Colonic mucosa (tissue), 4 donors: ENCODE results near the gene AMACR. TPM values are rescaled to one million over a fixed set of nuclear protein-coding genes. Genes with fewer than 3 reads are reported as not detected.
A peak's percentile ranks its signal among the peaks of the same experiment; 100 is the strongest.
"Not testable (repeated sequence)": the region's sequence is repeated elsewhere in the genome, so short reads cannot be mapped to it uniquely, and the experiment has no call there.

ENCODE experiments used
- DNase-seq: peaks from one replicate; pipeline ENCODE4 v3.0.0-alpha.2; 2020
- H3K27ac ChIP-seq: fragments of 200-600 bp; one replicate; pipeline ENCODE4 v1.8.0; 2021
- H3K27me3 ChIP-seq: fragments of 200-600 bp; one replicate; pipeline ENCODE4 v1.8.0; 2021
- H3K36me3 ChIP-seq: fragments of 200-600 bp; one replicate; pipeline ENCODE4 v1.8.0; 2021
- H3K4me1 ChIP-seq: fragments of 200-600 bp; one replicate; pipeline ENCODE4 v1.8.0; 2021; ENCODE audit warnings: mild to moderate bottlenecking
- H3K4me3 ChIP-seq: fragments of 200-600 bp; one replicate; pipeline ENCODE4 v1.8.0; 2021
- H3K9ac ChIP-seq, 2 donors: one replicate each; pipeline ENCODE4 v1.7.0; 2013; ENCODE audit warnings: control low read depth in 2 of 2, low read depth in 2 of 2, low read length in 2 of 2
- H3K9me3 ChIP-seq: fragments of 200-600 bp; one replicate; pipeline ENCODE4 v1.8.0; 2021
- CTCF ChIP-seq: fragments of 200-600 bp; IDR thresholded peaks from one replicate; pipeline ENCODE4 v1.8.0; 2022; ENCODE audit warnings: antibody characterized with exemption, mild to moderate bottlenecking
- intact Hi-C: fragments of 100-400 bp; cut with DNase I; formaldehyde crosslinking; loops from one replicate; pipeline ENCODE4 v1.14.1; 2022
- total RNA-seq, 2 donors: library from RNA; stranded (reverse); fragmentation: NEBNext Ultra II Directional in 1 of 2; extraction: Animal tissue kit (Norgen Biotek cat#: 25700) in 1 of 2; gene quantifications; one replicate each; pipeline ENCODE4 v1.2.1, GENCODE V29; 2021
- donor health status: healthy.
- donor health status: DM: no; HTN: no; CAD: no.
- donor health status: DM: no; HTN: no; CAD: no.

The AMACR gene
- total RNA-seq, 2 donors from 2014 or later, result 50.3 to 67.9 TPM

GRCh38 chr5:34013547-34013946, 5.7 kb upstream of the AMACR start:
- H3K9ac ChIP-seq, result no peak overlapping the region
- H3K36me3 ChIP-seq, result no peaks in the 10 kb centered on the region
- H3K27me3 ChIP-seq, result no peaks in the 10 kb centered on the region
- H3K4me3 ChIP-seq, result no peak overlapping the region
- H3K9me3 ChIP-seq, result no peaks in the 10 kb centered on the region
- H3K4me1 ChIP-seq, result peaks cover 4% of the 10 kb centered on the region
- DNase-seq, result no peak
- intact Hi-C loops, result no loop called here
- no peak overlapping the region for H3K27ac ChIP-seq
- no peak for TF ChIP-seq CTCF

DNA sequence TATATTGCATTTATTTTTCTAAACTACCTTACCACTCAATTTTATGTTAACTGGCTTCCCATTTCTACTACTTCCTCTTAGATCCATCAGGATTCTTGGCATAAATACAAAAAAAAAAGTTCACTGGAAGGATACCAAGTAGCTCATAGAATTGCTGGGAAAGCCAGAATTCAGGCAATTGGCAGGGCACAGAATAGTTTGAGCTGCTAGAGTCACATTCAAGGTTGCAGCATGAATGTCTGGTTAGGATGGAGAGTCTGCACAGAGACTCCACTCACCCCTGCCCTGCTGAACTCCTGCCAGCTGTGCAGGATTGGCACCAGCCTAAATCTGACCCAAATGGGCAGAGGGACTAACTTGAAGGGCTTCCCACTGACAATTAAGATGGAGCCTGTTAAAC, 4.9 kb upstream of the AMACR start:
- intact Hi-C loops, result no loop called here
- no peak for DNase-seq
- H3K4me1 ChIP-seq, result peaks cover 4% of the 10 kb centered on the region
- H3K36me3 ChIP-seq, result no peaks in the 10 kb centered on the region
- no peak overlapping the region for H3K9ac ChIP-seq
- no peak overlapping the region for H3K4me3 ChIP-seq
- no peak overlapping the region for H3K27ac ChIP-seq
- no peaks in the 10 kb centered on the region for H3K27me3 ChIP-seq
- no peaks in the 10 kb centered on the region for H3K9me3 ChIP-seq
- no peak for TF ChIP-seq CTCF

DNA sequence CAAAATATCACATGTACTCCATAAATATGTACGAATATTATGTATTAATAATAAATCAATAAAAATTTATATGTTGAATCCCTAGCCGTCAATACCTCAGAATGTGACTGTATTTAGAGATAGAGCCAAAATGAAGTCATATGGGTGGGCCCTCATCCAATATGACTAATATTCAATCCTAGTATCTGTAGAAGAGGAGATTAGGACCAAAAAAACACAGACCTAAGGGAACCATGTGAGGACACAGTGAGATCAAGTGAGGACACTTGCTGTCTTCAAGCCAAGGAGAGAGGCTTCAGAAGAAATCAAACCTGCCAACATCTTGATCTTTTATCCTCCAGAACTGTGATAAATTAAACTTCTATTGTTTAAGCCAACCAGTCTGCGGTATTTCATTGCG, 3.7 kb upstream of the AMACR start:
- no peak overlapping the region for H3K9ac ChIP-seq
- no peaks in the 10 kb centered on the region for H3K36me3 ChIP-seq
- peaks cover 4% of the 10 kb centered on the region for H3K4me1 ChIP-seq
- no peak overlapping the region for H3K4me3 ChIP-seq
- H3K9me3 ChIP-seq, result no peaks in the 10 kb centered on the region
- TF ChIP-seq CTCF, result no peak
- DNase-seq, result no peak
- intact Hi-C loops, result no loop called here
- no peak overlapping the region for H3K27ac ChIP-seq
- no peaks in the 10 kb centered on the region for H3K27me3 ChIP-seq

DNA sequence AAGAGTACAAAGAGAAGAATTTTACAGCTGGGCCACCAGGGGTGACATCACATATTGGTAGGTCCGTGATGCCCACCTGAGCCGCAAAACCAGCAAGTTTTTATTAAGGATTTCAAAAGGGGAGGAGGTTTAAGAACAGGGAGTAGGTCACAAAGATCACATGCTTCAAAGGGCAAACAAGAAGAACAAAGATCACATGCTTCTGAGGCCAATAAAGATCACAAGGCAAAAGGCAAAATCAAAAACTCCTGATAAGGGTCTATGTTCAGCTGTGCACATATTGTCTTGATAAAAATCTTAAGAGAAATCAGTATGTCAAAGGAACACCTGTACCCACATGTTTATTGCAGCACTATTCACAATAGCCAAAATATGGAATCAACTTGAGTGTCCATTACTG, 2.3 kb upstream of the AMACR start:
- intact Hi-C loops, H3K4me3 ChIP-seq, DNase-seq, H3K27me3 ChIP-seq, H3K9ac ChIP-seq, H3K36me3 ChIP-seq, H3K9me3 ChIP-seq, H3K4me1 ChIP-seq: not testable (repeated sequence)
- peak overlapping the region; percentile 96 for H3K27ac ChIP-seq

DNA sequence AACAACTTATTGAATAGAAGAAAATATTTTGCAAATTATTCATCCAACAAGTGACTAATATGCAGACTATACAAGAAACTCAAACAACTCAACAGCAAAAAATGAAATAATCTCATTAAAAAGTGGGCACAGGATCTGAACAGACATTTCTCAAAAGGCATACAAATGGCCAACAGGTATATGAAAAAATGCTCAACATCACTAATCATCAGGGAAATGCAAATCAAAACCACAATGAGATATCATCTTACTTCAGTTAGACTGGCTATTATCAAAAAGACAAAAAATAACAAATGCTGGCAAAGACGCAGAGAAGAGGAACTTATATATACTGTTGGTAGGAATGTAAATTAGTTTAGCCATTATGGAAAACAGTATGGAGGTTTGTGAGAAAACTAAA, 1.8 kb upstream of the AMACR start:
- peak overlapping the region; percentile 96 for H3K27ac ChIP-seq

GRCh38 chr5:34008802-34009201, 952 bp upstream of the AMACR start:
- no peaks in the 10 kb centered on the region for H3K27me3 ChIP-seq
- H3K4me3 ChIP-seq, result peak overlapping the region; percentile 64
- intact Hi-C loops, result no loop called here
- peak overlapping the region in 1 of 2 donors; percentile 96 for H3K9ac ChIP-seq
- DNase-seq, result no peak
- H3K9me3 ChIP-seq, result no peaks in the 10 kb centered on the region
- TF ChIP-seq CTCF, result no peak
- H3K36me3 ChIP-seq, result no peaks in the 10 kb centered on the region
- peak overlapping the region; percentile 96 for H3K27ac ChIP-seq
- H3K4me1 ChIP-seq, result peaks cover 7% of the 10 kb centered on the region

More for the DNA sequence above, 1.8 kb upstream of the AMACR start:
- Histone ChIP-seq H3K4me1 (peaks cover 7% of the 10 kb centered on the region), H3K9ac (no peak overlapping the region), H3K9me3 (no peaks in the 10 kb centered on the region), H3K27me3 (no peaks in the 10 kb centered on the region), H3K36me3 (no peaks in the 10 kb centered on the region), H3K4me3 (no peak overlapping the region)
- intact Hi-C loops, result no loop called here
- DNase-seq, result no peak
- TF ChIP-seq CTCF, result no peak
